Caki2 (cell line): Measurements from ENCODE around the gene SERP2. TPM values are rescaled to one million over a fixed set of nuclear protein-coding genes. Genes with fewer than 3 reads are reported as not detected.

Experiments used
- DNase-seq: peaks from one replicate; pipeline ENCODE4 v3.0.0-alpha.2; 2015; ENCODE audit warnings: low read depth
- in situ Hi-C: cut with HindIII; loops from 2 replicates; pipeline ENCODE4 v1.10.0; 2016; ENCODE audit warnings: low sequenced_read_pairs, low pct_unique_long_range_greater_than_20kb, mixed read lengths
- total RNA-seq: library from RNA; depleted of rRNA; stranded (reverse); fragments of >200 nt; shearing (Covaris generic); gene quantifications from 2 replicates; pipeline ENCODE4 v1.2.3, GENCODE V29; 2014; ENCODE audit warnings: low replicate concordance

SERP2 gene
- total RNA-seq, 1 experiment from 2014 or later = not detected

GRCh38 chr13:44402899-44403445 is 29.3 kb downstream of the SERP2 start:
- in situ Hi-C loops = no loop called here

DNA sequence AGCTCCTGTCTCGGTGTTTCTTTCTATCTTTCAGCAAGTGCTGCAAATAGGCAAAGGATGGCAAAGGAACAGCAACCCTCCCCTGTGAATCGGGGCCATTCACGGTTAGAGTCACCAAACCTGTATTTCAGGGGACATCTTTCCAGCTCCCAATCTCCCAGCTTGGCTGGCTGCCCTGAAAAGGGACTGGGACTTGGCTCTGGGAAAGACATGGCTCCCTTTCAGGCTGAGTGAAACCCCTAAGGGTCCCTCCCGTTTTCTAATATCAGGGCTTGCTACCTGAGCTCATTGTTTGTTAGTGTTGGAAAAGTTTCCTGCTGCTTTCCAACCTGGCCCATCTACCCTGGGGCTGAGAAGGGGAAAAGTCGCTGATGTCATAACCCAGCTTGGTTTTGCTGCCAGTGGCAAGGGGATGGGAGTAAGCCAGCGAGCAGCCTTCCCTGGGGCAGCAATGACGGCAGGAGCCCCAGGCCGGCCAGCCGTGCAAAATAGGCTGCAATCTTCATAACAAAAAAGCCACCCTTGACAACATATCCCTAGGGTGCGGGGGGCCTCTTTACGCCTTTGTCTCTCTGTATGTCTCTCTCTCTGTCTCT is 29.9 kb downstream of the SERP2 start:
- no peak for DNase-seq
- in situ Hi-C loops = no loop called here

More at GRCh38 chr13:44402899-44403445, 29.3 kb downstream of the SERP2 start:
- no peak for DNase-seq

DNA sequence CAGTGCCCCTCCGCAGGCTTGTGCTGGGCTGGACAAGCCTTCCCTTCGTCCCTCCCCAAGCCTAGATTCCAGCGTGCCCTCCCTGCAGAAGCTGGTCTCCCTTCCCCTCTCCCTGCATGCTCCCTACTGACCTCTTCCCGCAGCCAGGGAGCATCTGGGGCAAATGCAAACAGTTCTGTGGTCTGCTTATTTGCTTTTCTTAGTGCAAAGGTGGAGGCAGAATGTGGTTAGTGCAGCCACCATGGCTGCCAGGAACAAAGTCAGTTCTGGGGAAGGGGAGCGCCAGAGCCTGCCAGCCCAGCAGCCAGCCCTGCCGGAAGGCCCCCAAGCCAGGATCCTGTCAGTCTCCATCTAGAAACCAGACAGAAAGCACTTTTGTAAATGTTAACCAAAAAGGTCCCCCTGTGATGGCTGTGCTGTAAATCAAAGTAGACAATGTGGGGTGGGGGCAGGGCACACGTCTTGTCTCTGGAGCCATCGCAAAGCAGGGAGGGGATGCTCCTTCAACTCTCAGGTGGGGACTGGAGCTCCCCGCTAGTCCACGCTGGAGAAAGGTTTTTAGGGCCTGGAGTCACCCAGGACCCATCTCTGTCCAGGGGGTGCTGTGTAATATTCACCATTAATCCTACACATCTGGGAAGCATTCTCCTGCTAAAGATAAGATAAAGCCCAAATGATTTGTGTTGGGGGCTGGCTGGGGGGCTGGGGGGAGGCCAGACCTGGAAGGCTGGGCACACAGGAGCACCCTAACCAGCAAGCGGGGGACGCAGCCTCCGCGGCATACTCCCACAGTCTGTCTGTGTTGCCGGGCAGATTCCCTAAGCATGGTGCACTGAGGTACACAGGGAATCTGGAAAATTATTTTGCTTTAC is 30.9 kb downstream of the SERP2 start:
- in situ Hi-C loops = no loop called here
- no peak for DNase-seq

GRCh38 chr13:44406617-44407016 is 33.0 kb downstream of the SERP2 start:
- in situ Hi-C loops = no loop called here

GRCh38 chr13:44407379-44407778 is 33.8 kb downstream of the SERP2 start:
- in situ Hi-C loops = no loop called here

More at GRCh38 chr13:44406617-44407016, 33.0 kb downstream of the SERP2 start:
- DNase-seq = no peak

GRCh38 chr13:44407891-44408290 is 34.3 kb downstream of the SERP2 start:
- in situ Hi-C loops = no loop called here
- DNase-seq = no peak

More at GRCh38 chr13:44407379-44407778, 33.8 kb downstream of the SERP2 start:
- DNase-seq = no peak

DNA sequence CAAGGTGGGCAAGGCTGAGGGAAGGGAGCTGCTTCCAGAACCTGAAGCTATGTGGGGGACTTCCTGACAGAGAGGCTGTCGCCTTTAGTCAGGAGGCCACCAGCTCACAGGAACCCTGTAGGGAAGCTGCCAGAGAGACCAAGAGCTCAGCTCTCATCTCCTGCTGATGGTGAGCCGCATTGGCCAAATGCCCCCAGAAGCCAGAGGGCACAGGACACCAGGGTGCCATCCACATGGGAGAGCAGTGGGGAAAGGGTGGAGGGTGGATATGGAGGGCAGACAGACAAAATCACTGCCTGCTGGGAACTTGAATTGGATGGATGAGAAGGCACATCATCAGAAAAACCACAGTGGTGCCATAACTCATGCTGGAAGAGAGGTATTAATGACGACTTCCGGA is 36.0 kb downstream of the SERP2 start:
- DNase-seq = no peak
- in situ Hi-C loops = no loop called here

GRCh38 chr13:44410328-44410859 is 36.8 kb downstream of the SERP2 start:
- in situ Hi-C loops = no loop called here
- DNase-seq = no peak

GRCh38 chr13:44411841-44412240 is 38.2 kb downstream of the SERP2 start:
- in situ Hi-C loops = no loop called here
- no peak for DNase-seq

DNA sequence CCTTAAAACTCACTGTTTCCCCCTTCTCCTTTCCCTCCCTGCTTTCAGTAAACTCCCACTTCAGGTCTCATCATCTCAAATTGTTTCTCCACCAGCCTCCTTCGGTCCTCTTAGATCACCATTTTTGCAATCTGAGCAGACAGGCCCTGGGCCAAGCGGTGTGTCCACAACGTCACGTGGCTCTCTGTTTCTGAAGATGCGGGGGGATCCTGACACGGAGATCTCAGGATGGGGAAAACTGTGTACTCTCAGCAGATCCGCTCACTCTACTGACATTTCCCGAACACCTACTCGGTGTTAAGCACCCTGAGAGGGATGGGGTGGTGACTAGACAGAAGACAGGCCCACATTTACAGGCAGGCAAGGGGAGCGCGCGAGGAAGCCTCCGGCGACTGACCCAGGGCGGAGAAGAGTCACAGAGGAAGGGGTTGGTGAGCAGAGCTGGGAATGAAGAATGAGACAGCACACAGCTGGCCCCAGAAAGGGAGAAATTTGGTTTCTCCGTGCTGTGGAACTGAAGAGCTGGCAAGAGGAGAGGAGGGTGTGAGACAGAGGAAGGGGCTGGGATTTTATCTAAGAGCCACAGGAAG is 38.8 kb downstream of the SERP2 start:
- no peak for DNase-seq
- in situ Hi-C loops = no loop called here

DNA sequence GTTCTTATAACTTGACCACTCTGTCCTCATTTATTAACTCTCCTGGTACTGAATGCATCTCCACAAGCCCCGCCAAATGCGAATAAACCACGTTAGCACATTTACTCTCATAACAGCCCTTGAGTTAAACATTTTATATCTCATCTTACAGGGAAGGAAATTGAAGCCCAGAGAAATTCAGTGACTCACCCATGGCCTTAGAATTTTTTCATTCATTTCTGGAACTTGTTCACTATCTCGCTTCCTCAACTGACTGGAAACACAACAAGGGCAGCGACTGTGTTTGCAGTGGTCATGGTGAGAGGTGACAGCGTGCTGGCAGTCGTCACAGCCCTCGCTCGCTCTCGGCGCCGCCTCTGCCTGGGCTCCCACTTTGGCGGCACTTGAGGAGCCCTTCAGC is 39.5 kb downstream of the SERP2 start:
- in situ Hi-C loops = no loop called here

DNA sequence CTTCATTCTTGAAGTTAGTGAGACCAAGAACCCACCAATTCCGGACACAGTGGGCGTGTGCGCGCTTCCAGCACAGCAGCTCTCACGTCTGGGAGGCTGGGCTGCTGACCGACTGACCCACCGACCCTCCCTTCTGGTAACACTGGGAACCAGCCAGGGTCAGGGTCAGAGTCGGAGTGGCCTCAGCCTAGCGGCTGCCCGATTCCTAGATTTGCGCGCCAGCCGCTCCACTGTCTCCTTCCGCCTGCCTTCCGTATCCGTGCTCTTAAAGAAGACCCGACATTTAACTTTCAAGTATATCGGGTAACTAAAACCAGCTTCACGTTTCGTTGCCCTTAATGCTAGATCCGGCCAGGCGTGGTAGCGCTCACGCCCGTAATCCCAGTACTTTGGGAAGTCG is 41.1 kb downstream of the SERP2 start:
- in situ Hi-C loops = no loop called here

More for the DNA sequence above, 39.5 kb downstream of the SERP2 start:
- DNase-seq = no peak

GRCh38 chr13:44415815-44416214 is 42.2 kb downstream of the SERP2 start:
- in situ Hi-C loops = no loop called here
- DNase-seq = no peak

More for the DNA sequence above, 41.1 kb downstream of the SERP2 start:
- DNase-seq = no peak

GRCh38 chr13:44416301-44416700 is 42.7 kb downstream of the SERP2 start:
- no peak for DNase-seq
- in situ Hi-C loops = no loop called here

- in situ Hi-C loops = no loop called here
- DNase-seq = no peak
These were observed 43.1 kb downstream of the SERP2 start for GRCh38 chr13:44416744-44417143.

DNA sequence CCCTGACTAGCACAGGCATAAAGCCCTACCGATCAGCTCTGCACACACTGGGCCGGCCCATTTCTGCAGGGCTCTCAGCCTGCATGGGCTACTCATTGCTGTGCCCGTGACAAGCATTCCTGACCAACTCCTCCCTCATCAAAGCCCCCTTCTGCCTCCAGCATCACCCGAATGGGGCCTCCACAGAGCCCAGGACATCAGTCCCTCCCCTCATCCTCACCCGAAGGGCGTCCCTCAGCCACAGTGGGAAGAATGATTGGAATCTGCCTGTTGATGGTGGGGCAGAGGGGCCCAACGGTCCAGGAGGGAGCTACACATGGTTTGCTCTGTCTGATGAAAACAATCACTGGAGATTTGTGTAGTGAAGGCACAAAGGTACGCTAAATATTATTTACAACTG is 43.8 kb downstream of the SERP2 start:
- DNase-seq = no peak
- in situ Hi-C loops = no loop called here

GRCh38 chr13:44417876-44418275 is 44.3 kb downstream of the SERP2 start:
- in situ Hi-C loops = no loop called here

GRCh38 chr13:44420376-44421220 is 47.0 kb downstream of the SERP2 start:
- in situ Hi-C loops = no loop called here
- no peak for DNase-seq

More at GRCh38 chr13:44417876-44418275, 44.3 kb downstream of the SERP2 start:
- no peak for DNase-seq
